K562 (cell line): Measurements from ENCODE around the gene NFATC3. TPM values are rescaled to one million over a fixed set of nuclear protein-coding genes. Genes with fewer than 3 reads are reported as not detected.

Source experiments
- ATAC-seq: fragments of 200-7000 bp; cut with Tn5 transposase; 3 replicates; pipeline ENCODE4 v1.9.1; 2020; ENCODE audit warnings: moderate library complexity
- BruUV-seq: library from RNA; stranded (reverse); fragments of 400-500 nt; replicated peaks from 2 replicates; lab custom pipeline; 2021; lab: Mats Ljungman, UMichigan
- CTCF ChIA-PET: fragments of 300-600 bp; formaldehyde crosslinking; extraction: SDS; loops from one replicate; lab custom pipeline; 2021; ENCODE audit warnings: low intra/inter-chr PET ratio; lab: Yijun Ruan, JAX
- POLR2A ChIA-PET: fragments of 300-600, 350-650 bp; sonication (Branson Sonifier 250); formaldehyde crosslinking; extraction: SDS; loops from one replicate; lab custom pipeline; 2021; ENCODE audit warnings: antibody characterized with exemption, inconsistent platforms; lab: Yijun Ruan, JAX
- DNase-seq, 4 experiments: peaks; one replicate each; pipeline versions ENCODE4 v3.0.0 to v3.0.0-alpha.2; 2011 to 2018; ENCODE audit warnings: low spot score in 3 of 4, mixed read lengths in 3 of 4; ENCODE audit errors: extremely low read depth in 1 of 4
- FAIRE-seq: peaks from 2 replicates; lab custom pipeline; 2011; peaks lifted over from hg19 to GRCh38; lab: Jason Lieb, UNC
- H2AFZ ChIP-seq: 2 replicates; pipeline ENCODE4 v1.6.0; 2011; ENCODE audit warnings: low read depth, low read length, control low read depth, inconsistent platforms
- H3K27ac ChIP-seq: fragments of 200-600 bp; 3 replicates; pipeline ENCODE4 v1.8.0; 2011; ENCODE audit warnings: low read depth, mild to moderate bottlenecking, control low read depth, inconsistent platforms, low read length, moderate library complexity, mixed read lengths; ENCODE audit errors: extremely low read depth
- H3K27me3 ChIP-seq, 2 experiments: fragments of 300-600 bp in 1 of 2; 2 replicates in 1 of 2; 3 replicates in 1 of 2; pipeline versions ENCODE4 v1.6.0 to v1.8.0; 2011; ENCODE audit warnings: inconsistent platforms in 2 of 2, low read length in 2 of 2, mild to moderate bottlenecking in 1 of 2, mixed read lengths in 1 of 2, moderate library complexity in 1 of 2; ENCODE audit not compliant: control insufficient read depth in 2 of 2, insufficient read depth in 2 of 2
- H3K36me3 ChIP-seq: fragments of 300-600 bp; 3 replicates; pipeline ENCODE4 v1.8.0; 2011; ENCODE audit warnings: mild to moderate bottlenecking, low read length, inconsistent platforms; ENCODE audit not compliant: control insufficient read depth, insufficient read depth
- H3K4me1 ChIP-seq, 2 experiments: fragments of 200-600 bp in 1 of 2; replicated peaks in 1 of 2; 2 replicates in 1 of 2; 3 replicates in 1 of 2; pipeline versions ENCODE4 v1.5.1 to v1.8.0; 2011; ENCODE audit warnings: inconsistent platforms in 2 of 2, low read length in 2 of 2, mild to moderate bottlenecking in 1 of 2, mixed read lengths in 1 of 2, moderate library complexity in 1 of 2; ENCODE audit not compliant: control insufficient read depth in 2 of 2, insufficient read depth in 2 of 2
- H3K4me2 ChIP-seq: 2 replicates; pipeline ENCODE4 v1.6.1; 2011; ENCODE audit warnings: low read length, control low read depth, inconsistent platforms, mixed read lengths; ENCODE audit not compliant: insufficient read depth
- H3K4me3 ChIP-seq: fragments of 200-600 bp; sonication (generic), shearing (Covaris generic); 2 replicates; pipeline ENCODE4 v1.5.1; 2016; ENCODE audit warnings: control low read depth, inconsistent platforms
- H3K79me2 ChIP-seq: fragments of 200-600 bp; 3 replicates; pipeline ENCODE4 v1.8.0; 2011; ENCODE audit warnings: low read length, inconsistent platforms; ENCODE audit not compliant: control insufficient read depth, insufficient read depth
- H3K9ac ChIP-seq, 2 experiments: 2 replicates each; pipeline versions ENCODE4 v1.6.0 to v1.6.1; 2011; ENCODE audit warnings: low read depth in 2 of 2, low read length in 2 of 2, control low read depth in 1 of 2, inconsistent platforms in 1 of 2, mild to moderate bottlenecking in 1 of 2, mixed read lengths in 1 of 2; ENCODE audit not compliant: insufficient read depth in 1 of 2
- H3K9me1 ChIP-seq: one replicate; pipeline ENCODE4 v1.6.0; 2011; ENCODE audit warnings: inconsistent platforms, mild to moderate bottlenecking, low read length, moderate library complexity; ENCODE audit not compliant: control insufficient read depth, insufficient read depth
- H3K9me3 ChIP-seq: replicated peaks from 2 replicates; pipeline ENCODE4 v1.5.1; 2011; ENCODE audit warnings: low read depth, low read length, inconsistent platforms; ENCODE audit not compliant: control insufficient read depth, insufficient read depth
- H4K20me1 ChIP-seq: replicated peaks from 2 replicates; pipeline ENCODE4 v1.6.1; 2011; ENCODE audit warnings: low read length, inconsistent platforms, mixed read lengths; ENCODE audit not compliant: control insufficient read depth, insufficient read depth
- BCL6 ChIP-seq: fragments of 250-450 bp; sonication (Bioruptor Pico); IDR thresholded peaks from 2 replicates; pipeline ENCODE4 v1.4.0; 2020
- FIP1L1 ChIP-seq: fragments of 200-400 bp; formaldehyde crosslinking; IDR thresholded peaks from 2 replicates; pipeline ENCODE4 v1.6.1; 2018; ENCODE audit warnings: mild to moderate bottlenecking, low read depth, low read length; ENCODE audit not compliant: poor library complexity, severe bottlenecking
- GTF2E2 ChIP-seq: fragments of 200-800 bp; sonication (Bioruptor generic); IDR thresholded peaks from 2 replicates; pipeline ENCODE4 v1.6.1; 2016; ENCODE audit warnings: missing genetic modification characterization, missing compliant biosample characterization
- NONO ChIP-seq, 2 experiments: fragments of 200-400 bp in 1 of 2; fragments of 450-650 bp in 1 of 2; formaldehyde crosslinking in 1 of 2; IDR thresholded peaks; 2 replicates each; pipeline ENCODE4 v1.6.1; 2017; ENCODE audit warnings: low read depth in 2 of 2, mild to moderate bottlenecking in 2 of 2, moderate library complexity in 2 of 2, low read length in 1 of 2
- NR2C2 ChIP-seq, 2 experiments: fragments of 200-800 bp in 1 of 2; sonication (Bioruptor generic) in 1 of 2; sonication (generic) in 1 of 2; formaldehyde crosslinking in 1 of 2; IDR thresholded peaks; 2 replicates each; pipeline versions ENCODE4 v1.6.1 to v1.8.0; 2016 to 2022; ENCODE audit warnings: mild to moderate bottlenecking in 1 of 2, missing compliant biosample characterization in 1 of 2, missing genetic modification characterization in 1 of 2, missing genetic modification reagents in 1 of 2
- PML ChIP-seq: IDR thresholded peaks from 2 replicates; pipeline ENCODE4 v1.6.1; 2012; ENCODE audit warnings: low read length, inconsistent platforms
- POLR2AphosphoS5 ChIP-seq: IDR thresholded peaks from 2 replicates; pipeline ENCODE4 v1.6.1; 2011; ENCODE audit warnings: mild to moderate bottlenecking, low read depth, low read length, moderate library complexity; ENCODE audit not compliant: control insufficient read depth, insufficient read depth
- RNF2 ChIP-seq: sonication (generic); IDR thresholded peaks from 2 replicates; pipeline ENCODE4 v1.6.1; 2016
- SMC3 ChIP-seq: conservative IDR thresholded peaks from 2 replicates; pipeline ENCODE4 v1.6.1; 2011; ENCODE audit warnings: low read depth, low read length, improper control_type of control experiment; ENCODE audit not compliant: insufficient read depth
- TEAD1 ChIP-seq, 2 experiments: fragments of 450-650 bp in 1 of 2; sonication (generic) in 1 of 2; formaldehyde crosslinking; IDR thresholded peaks; 2 replicates each; pipeline versions ENCODE4 v1.4.0 to v1.8.0; 2020 to 2022; ENCODE audit warnings: mild to moderate bottlenecking in 2 of 2, missing genetic modification reagents in 1 of 2
- ZC3H11A ChIP-seq: IDR thresholded peaks from 2 replicates; pipeline ENCODE4 v1.6.1; 2012; ENCODE audit warnings: low read depth, low read length, improper control_type of control experiment
- ZNF197 ChIP-seq: fragments of 200-800 bp; sonication (Bioruptor generic); IDR thresholded peaks from 2 replicates; pipeline ENCODE4 v1.6.1; 2016; ENCODE audit warnings: low read depth, missing genetic modification characterization, missing compliant biosample characterization
- ZNF23 ChIP-seq: fragments of 250-450 bp; sonication (Bioruptor Pico); IDR thresholded peaks from 2 replicates; pipeline ENCODE4 v1.4.0; 2020; ENCODE audit warnings: mild to moderate bottlenecking
- ZNF274 ChIP-seq: IDR thresholded peaks from 2 replicates; pipeline ENCODE4 v1.6.1; 2011; ENCODE audit warnings: low read depth, mild to moderate bottlenecking, low read length, moderate library complexity, borderline replicate concordance
- ZNF324 ChIP-seq: fragments of 250-450 bp; sonication (Bioruptor Pico); IDR thresholded peaks from 2 replicates; pipeline ENCODE4 v1.4.0; 2020; ENCODE audit warnings: mild to moderate bottlenecking
- ZNF449 ChIP-seq: fragments of 250-450 bp; sonication (Bioruptor Pico); IDR thresholded peaks from 2 replicates; pipeline ENCODE4 v1.8.0; 2022; ENCODE audit warnings: moderate library complexity, mild to moderate bottlenecking, inconsistent platforms
- ZNF79 ChIP-seq: fragments of 250-450 bp; sonication (Bioruptor Pico); IDR thresholded peaks from 2 replicates; pipeline ENCODE4 v1.4.0; 2020; ENCODE audit warnings: low read depth, mild to moderate bottlenecking, moderate library complexity
- ZNF830 ChIP-seq: fragments of 250-450 bp; sonication (Bioruptor Pico); IDR thresholded peaks from 2 replicates; pipeline ENCODE4 v1.5.0; 2021; ENCODE audit warnings: mild to moderate bottlenecking
- ZSCAN32 ChIP-seq: fragments of 450-650 bp; formaldehyde crosslinking; IDR thresholded peaks from 2 replicates; pipeline ENCODE4 v1.4.0; 2020; ENCODE audit warnings: mild to moderate bottlenecking, moderate library complexity
- WGBS: fragments of 100-300 bp; shearing (Covaris generic); methylation state at CpG from one replicate; pipeline ENCODE4 v1.1.6; 2016; ENCODE audit warnings: low coverage, mixed read lengths; ENCODE audit not compliant: insufficient coverage; ENCODE audit errors: missing lambda C conversion rate; 5-methylcytosine and 5-hydroxymethylcytosine counted together
- in situ Hi-C: fragments of 300-500 bp; cut with MboI; formaldehyde crosslinking; loops from 4 replicates; pipeline ENCODE4 v1.15.0; 2018; ENCODE audit warnings: inconsistent platforms, mixed read lengths
- intact Hi-C: fragments of 100-400 bp; cut with micrococcal nuclease; formaldehyde crosslinking; loops from 2 replicates; pipeline ENCODE4 v1.14.2; 2022
- polyA plus RNA-seq, 8 experiments: library from polyadenylated mRNA; depleted of rRNA in 4 of 8; stranded (reverse) in 5 of 8; unstranded in 3 of 8; fragments of >200 nt; fragmentation: Nextera tagmentation in 2 of 8; fragmentation: Illumina TruSeq in 1 of 8; extraction: Ambion mirVana in 2 of 8; extraction: Trizol in 1 of 8; gene quantifications; 2 replicates each; pipeline versions ENCODE4 v1.2.1 to v1.2.3, GENCODE V29; 2011 to 2014; ENCODE audit warnings: inconsistent platforms in 1 of 8, missing spikeins in 1 of 8
- total RNA-seq, 7 experiments: library from RNA; depleted of rRNA in 6 of 7; stranded (reverse); fragments of >200 nt in 6 of 7; fragmentation: Illumina TruSeq in 2 of 7; extraction: Trizol in 2 of 7; gene quantifications; 2 replicates each; pipeline versions ENCODE4 v1.2.1 to v1.2.3, GENCODE V29; 2011 to 2021; ENCODE audit warnings: low replicate concordance in 1 of 7

Gene NFATC3
- total and polyA plus RNA-seq, 9 of the 15 experiments (the other 6 are each of a cell fraction or from before 2014, with no cell fraction given) = 15.7 to 98.4 (median 59.4) TPM

- intact Hi-C loops = loop anchor here (1.0 to 2.0 kb wide), 3 partner anchors 134 to 235 kb away; no protein-coding TSS in a partner anchor
- Histone ChIP-seq H3K9me1 (no peaks in the 10 kb centered on the region), H4K20me1 (no peaks in the 10 kb centered on the region; the same call in 1 of the 2 replicates), H3K4me2 (no peak overlapping the region), H3K9ac (no peak overlapping the region), H3K79me2 (no peaks in the 10 kb centered on the region; the same call in 2 of the 3 replicates), H2AFZ (no peak overlapping the region), H3K27ac (no peak overlapping the region), H3K9me3 (no peaks in the 10 kb centered on the region), H3K4me3 (no peak overlapping the region), H3K4me1 (peaks cover 0 to 12% of the 10 kb centered on the region in 2 experiments; a peak in 1 of 5 replicates), H3K36me3 (peaks cover 66% of the 10 kb centered on the region; the same call in 2 of the 3 replicates), H3K27me3 (no peaks in the 10 kb centered on the region)
- ChIA-PET CTCF (interaction anchor here (1.1 to 2.6 kb wide), 5 partner anchors 157 to 556 kb away, joined by 3 to 18 read pairs (median 4); no protein-coding TSS in a partner anchor), POLR2A (interaction anchor here (0.6 to 1.8 kb wide), 5 partner anchors 9 to 383 kb away, joined by 3 to 8 read pairs (median 4); no protein-coding TSS in a partner anchor)
- TF ChIP-seq NONO (IDR thresholded peaks at IDR 0.05; ENCODE audit: low read depth in 2 of 2, low read length in 1 of 2) (no peak), BCL6 (CRISPR knock-in tag) (no peak), NR2C2 (CRISPR knock-in tag; IDR thresholded peaks at IDR 0.05) (no peak), NR2C2 (tag; IDR thresholded peaks at IDR 0.05) (no peak), ZNF830 (CRISPR knock-in tag) (no peak), ZNF449 (CRISPR knock-in tag) (no peak), ZC3H11A (no peak), TEAD1 (CRISPR knock-in tag; IDR thresholded peaks at IDR 0.05) (no peak), ZNF23 (no peak), ZSCAN32 (CRISPR knock-in tag) (no peak), ZNF274 (no peak), FIP1L1 (no peak), SMC3 (no peak), ZNF324 (CRISPR knock-in tag) (no peak), PML (no peak), ZNF197 (no peak), GTF2E2 (no peak), POLR2AphosphoS5 (no peak), ZNF79 (no peak), RNF2 (no peak)
- in situ Hi-C loops = loop anchor here (10.0 kb wide), 1 partner anchor 154 kb away; no protein-coding TSS in a partner anchor
- WGBS = 86% methylated on average over 3 of the region's 3 CpGs
- DNase-seq (peak in 1 of 4 experiments; percentile 8), ATAC-seq (no peak), FAIRE-seq (no peak)
- no TSS peak for BruUV-seq
These were observed 143.5 kb downstream of the NFATC3 start for GRCh38 chr16:68228652-68229051.
